GM23248 (cell line): ENCODE measurements around the gene IL1R1.

Source experiments
- EZH2 ChIP-seq: fragments of 200-600 bp; sonication (generic); IDR thresholded peaks from 2 replicates; pipeline ENCODE4 v1.6.1; 2018; ENCODE audit warnings: antibody characterized with exemption, mild to moderate bottlenecking; ENCODE audit not compliant: insufficient read depth, poor library complexity, severe bottlenecking
- EZH2phosphoT487 ChIP-seq: fragments of 200-600 bp; sonication (generic); IDR thresholded peaks from 2 replicates; pipeline ENCODE4 v1.6.1; 2018; ENCODE audit warnings: antibody characterized with exemption, moderate library complexity, mild to moderate bottlenecking, low read depth; ENCODE audit not compliant: insufficient read depth

- TF ChIP-seq EZH2, result no peak
- no peak for TF ChIP-seq EZH2phosphoT487
Observed at GRCh38 chr2:102181919-102182635, 39.5 kb downstream of the IL1R1 start.
